GM23338 (cell line): Measurements from ENCODE around the gene HOXD1. TPM values are rescaled to one million over a fixed set of nuclear protein-coding genes. Genes with fewer than 3 reads are reported as not detected.

ENCODE experiments used
- ATAC-seq: fragments of 200-7000 bp; cut with Tn5 transposase; 3 replicates; pipeline ENCODE4 v1.9.1; 2020
- DNase-seq: peaks from one replicate; pipeline ENCODE4 v3.0.0-alpha.2; 2015; ENCODE audit warnings: low spot score
- H2AFZ ChIP-seq: fragments of 200-600 bp; sonication (generic); 2 replicates; pipeline ENCODE4 v1.8.0; 2016; ENCODE audit warnings: antibody characterized with exemption, mild to moderate bottlenecking, moderate library complexity
- H3F3A ChIP-seq: fragments of 200-600 bp; sonication (generic); replicated peaks from 2 replicates; pipeline ENCODE4 v1.8.0; 2017; ENCODE audit warnings: antibody characterized with exemption, mixed run types, low read depth
- H3K27ac ChIP-seq: fragments of 200-600 bp; sonication (generic); 2 replicates; pipeline ENCODE4 v1.6.1; 2016; ENCODE audit warnings: low read depth
- H3K27me3 ChIP-seq: fragments of 200-600 bp; sonication (generic); 2 replicates; pipeline ENCODE4 v1.8.0; 2016; ENCODE audit warnings: mild to moderate bottlenecking, mixed run types, moderate library complexity; ENCODE audit not compliant: insufficient read depth
- H3K36me3 ChIP-seq: fragments of 200-600 bp; sonication (generic); 2 replicates; pipeline ENCODE4 v1.8.0; 2016; ENCODE audit warnings: mild to moderate bottlenecking; ENCODE audit not compliant: insufficient read depth
- H3K4me1 ChIP-seq: fragments of 200-600 bp; sonication (generic); 2 replicates; pipeline ENCODE4 v1.8.0; 2016; ENCODE audit warnings: mild to moderate bottlenecking, moderate library complexity; ENCODE audit not compliant: insufficient read depth
- H3K4me2 ChIP-seq: fragments of 200-600 bp; sonication (generic); 2 replicates; pipeline ENCODE4 v1.7.1; 2017; ENCODE audit warnings: mixed run types
- H3K4me3 ChIP-seq: fragments of 200-600 bp; sonication (generic); 2 replicates; pipeline ENCODE4 v1.6.1; 2016; ENCODE audit warnings: mixed run types
- H3K79me2 ChIP-seq: fragments of 200-600 bp; sonication (generic); replicated peaks from 2 replicates; pipeline ENCODE4 v1.8.0; 2017; ENCODE audit warnings: mild to moderate bottlenecking; ENCODE audit not compliant: insufficient read depth
- H3K9me2 ChIP-seq: fragments of 200-600 bp; sonication (generic); 2 replicates; pipeline ENCODE4 v1.8.0; 2017; ENCODE audit not compliant: insufficient read depth
- H4K20me1 ChIP-seq: fragments of 200-600 bp; sonication (generic); replicated peaks from 2 replicates; pipeline ENCODE4 v1.8.0; 2017; ENCODE audit warnings: mild to moderate bottlenecking; ENCODE audit not compliant: insufficient read depth
- H3K27ac Mint-ChIP-seq: 2 replicates; pipeline ENCODE4 v1.8.0; 2020; ENCODE audit warnings: inconsistent platforms, mild to moderate bottlenecking, moderate library complexity, mixed read lengths
- H3K27me3 Mint-ChIP-seq: 3 replicates; pipeline ENCODE4 v1.8.0; 2022; ENCODE audit warnings: low read depth, mild to moderate bottlenecking, moderate library complexity, mixed read lengths, inconsistent platforms; ENCODE audit not compliant: insufficient read depth, poor library complexity
- H3K36me3 Mint-ChIP-seq: 3 replicates; pipeline ENCODE4 v1.8.0; 2021; ENCODE audit warnings: low read depth, mild to moderate bottlenecking, inconsistent platforms, moderate library complexity, mixed read lengths
- H3K4me1 Mint-ChIP-seq: 3 replicates; pipeline ENCODE4 v1.8.0; 2020; ENCODE audit warnings: mild to moderate bottlenecking, inconsistent platforms, mixed read lengths
- H3K4me3 Mint-ChIP-seq: 3 replicates; pipeline ENCODE4 v1.8.0; 2021; ENCODE audit warnings: moderate library complexity, mild to moderate bottlenecking, inconsistent platforms, mixed read lengths
- H3K9me3 Mint-ChIP-seq: 3 replicates; pipeline ENCODE4 v1.8.0; 2020; ENCODE audit warnings: moderate library complexity, mild to moderate bottlenecking, inconsistent platforms, mixed read lengths
- CREB1 ChIP-seq: fragments of 250-450 bp; sonication (Bioruptor Pico); IDR thresholded peaks from 2 replicates; pipeline ENCODE4 v1.5.0; 2020; ENCODE audit warnings: low read depth, mild to moderate bottlenecking, moderate library complexity
- CTCF ChIP-seq, 2 experiments: fragments of 200-600 bp in 1 of 2; sonication (generic) in 1 of 2; conservative IDR thresholded peaks; 2 replicates each; pipeline versions ENCODE4 v1.5.1 to v1.6.1; 2016 to 2017; ENCODE audit warnings: antibody characterized with exemption in 2 of 2, low read depth in 2 of 2, mild to moderate bottlenecking in 2 of 2, moderate library complexity in 1 of 2
- ETS1 ChIP-seq: IDR thresholded peaks from 2 replicates; pipeline ENCODE4 v1.6.1; 2016; ENCODE audit warnings: antibody characterized with exemption
- EZH2 ChIP-seq: fragments of 200-600 bp; sonication (generic); IDR thresholded peaks from one replicate; pipeline ENCODE4 v1.8.0; 2017; ENCODE audit warnings: antibody characterized with exemption, mild to moderate bottlenecking, low read depth; ENCODE audit not compliant: unreplicated experiment
- EZH2phosphoT487 ChIP-seq: fragments of 200-600 bp; sonication (generic); IDR thresholded peaks from one replicate; pipeline ENCODE4 v1.8.1; 2018; ENCODE audit warnings: antibody characterized with exemption; ENCODE audit not compliant: unreplicated experiment
- JUNB ChIP-seq: IDR thresholded peaks from one replicate; pipeline ENCODE4 v1.6.1; 2016; ENCODE audit warnings: antibody characterized with exemption; ENCODE audit not compliant: unreplicated experiment
- NANOG ChIP-seq: IDR thresholded peaks from 2 replicates; pipeline ENCODE4 v1.6.1; 2016; ENCODE audit warnings: antibody characterized with exemption, borderline replicate concordance
- POLR2AphosphoS5 ChIP-seq: IDR thresholded peaks from 2 replicates; pipeline ENCODE4 v1.6.1; 2016; ENCODE audit warnings: antibody characterized with exemption, low read depth
- REST ChIP-seq: IDR thresholded peaks from one replicate; pipeline ENCODE4 v1.6.1; 2018; ENCODE audit warnings: antibody characterized with exemption; ENCODE audit not compliant: unreplicated experiment
- STAT1 ChIP-seq: IDR thresholded peaks from one replicate; pipeline ENCODE4 v1.6.1; 2016; ENCODE audit warnings: antibody characterized with exemption; ENCODE audit not compliant: unreplicated experiment
- ZNF114 ChIP-seq: fragments of 250-450 bp; sonication (Bioruptor Pico); IDR thresholded peaks from 2 replicates; pipeline ENCODE4 v1.5.0; 2020; ENCODE audit warnings: mild to moderate bottlenecking, moderate library complexity
- ZNF331 ChIP-seq: fragments of 250-450 bp; sonication (Bioruptor Pico); IDR thresholded peaks from 2 replicates; pipeline ENCODE4 v1.5.0; 2020; ENCODE audit warnings: low read depth, mild to moderate bottlenecking, moderate library complexity
- ZNF462 ChIP-seq: fragments of 250-450 bp; sonication (Bioruptor Pico); IDR thresholded peaks from 2 replicates; pipeline ENCODE4 v1.5.0; 2020; ENCODE audit warnings: mild to moderate bottlenecking, moderate library complexity
- long read RNA-seq: library from polyadenylated mRNA; unstranded; transcript quantifications from one replicate; pipeline ENCODE4 v2.0.0, GENCODE V29; 2020; ENCODE audit not compliant: unreplicated experiment
- polyA plus RNA-seq: library from polyadenylated mRNA; unstranded; fragments of >200 nt; fragmentation: Nextera tagmentation; extraction: Ambion mirVana; gene quantifications from 2 replicates; pipeline ENCODE4 v1.2.1, GENCODE V29; 2016
- total RNA-seq: library from RNA; depleted of rRNA; stranded (reverse); fragments of >200 nt; shearing (Covaris generic); gene quantifications from 2 replicates; pipeline ENCODE4 v1.2.3, GENCODE V29; 2014; rRNA removed

Gene HOXD1
- 0.39 TPM in 1 of 2 replicates, not detected in the other for total RNA-seq
- not detected in 2 replicates for polyA plus RNA-seq
- long read RNA-seq, result 0 reads

GRCh38 chr2:176187899-176188773 is at the start of gene HOXD1:
Gene HOXD1 (plus strand): TSS chr2:176188668. CDS start chr2:176188802, 134 bp downstream.
- DNase-seq, result peak; percentile 76
- peak within 1 kb of the TSS; percentile 73 for H3K4me3 Mint-ChIP-seq
- H3K4me2 ChIP-seq, result peak within 1 kb of the TSS; percentile 80
- peaks cover 18% of the 10 kb centered on the region for H4K20me1 ChIP-seq
- no peak within 1 kb of the TSS for H3K27ac ChIP-seq
- no peak within 1 kb of the TSS for H3K27ac Mint-ChIP-seq
- H3F3A ChIP-seq, result peaks cover 17% of the 10 kb centered on the region
- ATAC-seq, result peak; percentile 84
- TF ChIP-seq POLR2AphosphoS5, result 0 out of 2 replicates have a peak, but pooled peaks have one; percentile 29
- TF ChIP-seq NANOG, result no peak
- no peak for TF ChIP-seq ETS1
- no peak for TF ChIP-seq ZNF331 (CRISPR knock-in tag)
- no peak for TF ChIP-seq CREB1
- TF ChIP-seq STAT1, result no peak
- no peak for TF ChIP-seq ZNF462 (CRISPR knock-in tag)
- peak; percentile 95 for TF ChIP-seq EZH2
- TF ChIP-seq JUNB, result no peak
- no peak for TF ChIP-seq EZH2phosphoT487
- no peak for TF ChIP-seq REST
- TF ChIP-seq ZNF114 (CRISPR knock-in tag), result no peak
- no peak for TF ChIP-seq CTCF (conservative IDR thresholded peaks at IDR 0.05; ENCODE audit: low read depth in 2 of 2)
- H3K27me3 Mint-ChIP-seq, result peaks cover 96% of the 10 kb centered on the region
- H3K4me3 ChIP-seq, result peak within 1 kb of the TSS; percentile 55
- H3K4me1 ChIP-seq, result peaks cover 47% of the 10 kb centered on the region
- H3K36me3 Mint-ChIP-seq, result no peaks in the 10 kb centered on the region
- no peaks in the 10 kb centered on the region for H3K9me3 Mint-ChIP-seq
- H3K27me3 ChIP-seq, result peaks cover 100% of the 10 kb centered on the region
- H3K79me2 ChIP-seq, result no peaks in the 10 kb centered on the region
- peaks cover 45% of the 10 kb centered on the region for H3K4me1 Mint-ChIP-seq
- H3K36me3 ChIP-seq, result no peaks in the 10 kb centered on the region
- peak within 1 kb of the TSS; percentile 77 for H2AFZ ChIP-seq
- no peaks in the 10 kb centered on the region for H3K9me2 ChIP-seq
